Measurements from ENCODE around the gene ITPK1.

ITPK1 gene

DNA sequence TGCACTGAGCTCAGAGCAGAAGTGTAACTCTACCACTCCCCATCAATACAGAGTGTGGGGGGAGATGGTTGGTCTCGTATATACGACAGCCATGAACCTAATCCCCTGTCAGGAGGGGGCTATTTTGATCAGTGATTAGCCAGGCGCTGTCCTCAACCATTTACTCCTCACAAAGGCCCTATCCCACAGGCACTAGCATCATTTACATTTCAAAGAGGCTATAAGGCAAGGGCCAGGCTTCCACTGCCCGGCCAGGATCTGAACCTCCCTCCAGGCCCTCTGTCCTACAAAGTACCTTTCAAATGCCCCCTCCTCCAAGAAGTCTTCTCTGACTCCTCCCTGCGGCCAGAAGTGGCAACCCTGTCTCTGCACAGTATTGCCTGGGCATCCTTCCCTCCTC lies 74.7 kb downstream of the ITPK1 start:
- no peak for DNase-seq

DNA sequence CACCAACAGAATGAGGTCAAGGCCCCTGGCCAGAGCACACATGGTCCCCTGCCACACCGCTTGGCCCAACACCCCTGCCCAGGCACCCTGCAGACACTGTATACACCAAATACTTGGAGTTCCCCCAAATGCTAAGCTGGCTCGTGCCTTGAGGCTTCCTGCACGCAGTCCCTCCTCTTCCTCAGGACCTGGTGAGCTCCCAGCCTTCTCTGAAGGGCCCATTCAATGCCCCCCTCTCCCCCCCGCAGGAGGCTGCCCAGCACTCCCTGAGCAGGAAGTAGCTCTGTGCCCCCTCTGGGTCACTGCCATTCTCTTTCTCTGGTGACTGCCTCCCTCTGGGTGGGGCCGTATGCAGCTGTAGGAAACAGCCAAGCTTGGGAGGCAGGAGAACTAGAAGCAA lies 75.3 kb downstream of the ITPK1 start:
- DNase-seq = no peak

- DNase-seq = no peak
These were observed 75.9 kb downstream of the ITPK1 start for GRCh38 chr14:93039649-93040315.

DNA sequence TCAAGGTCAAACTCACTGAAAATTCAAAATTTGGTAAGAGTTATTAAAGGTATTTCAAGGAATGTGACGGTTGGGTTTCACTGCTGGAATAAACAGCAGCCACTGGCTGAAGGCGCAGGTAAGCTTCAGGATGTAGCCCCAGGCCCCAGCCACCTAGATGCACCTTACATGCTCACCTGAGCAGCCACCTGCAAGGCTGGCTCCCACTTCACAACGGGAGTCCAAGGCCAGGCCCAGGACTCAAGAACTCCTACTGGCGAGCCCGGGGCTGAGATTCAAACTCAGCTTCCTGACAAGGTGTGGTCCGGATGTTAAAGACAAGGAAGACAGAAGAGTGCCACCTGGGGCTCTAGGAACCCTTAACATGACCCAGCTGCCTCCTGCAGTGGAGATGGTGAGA lies 78.4 kb downstream of the ITPK1 start:
- DNase-seq = no peak

GRCh38 chr14:93036652-93037345 lies 78.9 kb downstream of the ITPK1 start:
- DNase-seq = no peak

- no peak for DNase-seq
These were observed 79.6 kb downstream of the ITPK1 start for GRCh38 chr14:93035917-93036651.

DNA sequence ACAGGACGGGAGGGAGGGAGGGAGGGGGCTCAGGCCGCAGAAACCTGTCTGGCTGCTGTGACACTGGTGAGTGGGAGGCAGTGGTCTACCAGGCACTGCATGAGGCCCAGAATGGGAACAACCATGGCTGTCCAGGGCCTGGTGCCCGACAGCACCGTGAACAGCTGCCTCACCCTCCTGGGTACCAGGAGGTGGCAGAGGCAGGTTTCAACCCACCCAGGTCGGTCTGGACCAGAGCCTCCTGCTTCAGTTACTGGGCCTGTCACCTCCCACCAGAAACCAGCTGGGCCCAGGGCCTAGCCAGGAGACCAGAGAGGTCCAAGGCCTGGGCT lies 80.2 kb downstream of the ITPK1 start:
- DNase-seq = no peak

- DNase-seq = no peak
These were observed 81.1 kb downstream of the ITPK1 start for GRCh38 chr14:93034671-93034994.

DNA sequence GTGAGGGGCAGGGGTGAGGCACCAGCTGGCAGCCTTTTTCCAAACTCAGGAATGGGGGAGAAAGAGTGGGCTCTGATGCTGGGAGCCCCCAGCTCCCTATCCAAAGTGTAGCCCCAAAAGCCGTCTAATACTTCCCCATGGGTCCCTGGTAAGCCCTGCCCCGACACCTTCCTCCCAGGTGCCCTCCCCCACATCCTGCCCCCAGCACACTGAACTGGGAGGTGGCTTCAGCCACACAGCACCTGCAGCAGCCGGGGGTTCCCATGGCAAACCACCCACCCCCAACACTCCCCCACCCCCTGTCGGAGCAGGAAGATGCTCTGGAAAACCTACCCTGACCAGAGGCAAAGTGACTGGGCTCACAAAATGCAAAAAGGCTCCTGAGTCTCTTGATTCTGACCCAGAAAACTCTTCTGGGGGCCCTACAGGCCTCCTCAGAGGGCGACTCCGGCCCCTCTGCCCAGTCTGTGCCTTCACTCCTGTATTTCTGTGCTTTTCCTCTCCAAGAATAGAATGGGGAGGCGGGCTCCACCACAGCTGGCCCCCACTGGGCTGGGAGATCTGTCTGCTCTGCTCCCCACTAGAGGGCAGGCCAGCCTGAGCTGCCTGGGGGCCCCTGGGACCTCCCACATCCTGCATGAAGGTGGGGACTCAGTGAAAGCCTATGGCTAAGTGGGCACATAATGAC lies 81.6 kb downstream of the ITPK1 start:
- peak; percentile 44 to 53 for DNase-seq

DNA sequence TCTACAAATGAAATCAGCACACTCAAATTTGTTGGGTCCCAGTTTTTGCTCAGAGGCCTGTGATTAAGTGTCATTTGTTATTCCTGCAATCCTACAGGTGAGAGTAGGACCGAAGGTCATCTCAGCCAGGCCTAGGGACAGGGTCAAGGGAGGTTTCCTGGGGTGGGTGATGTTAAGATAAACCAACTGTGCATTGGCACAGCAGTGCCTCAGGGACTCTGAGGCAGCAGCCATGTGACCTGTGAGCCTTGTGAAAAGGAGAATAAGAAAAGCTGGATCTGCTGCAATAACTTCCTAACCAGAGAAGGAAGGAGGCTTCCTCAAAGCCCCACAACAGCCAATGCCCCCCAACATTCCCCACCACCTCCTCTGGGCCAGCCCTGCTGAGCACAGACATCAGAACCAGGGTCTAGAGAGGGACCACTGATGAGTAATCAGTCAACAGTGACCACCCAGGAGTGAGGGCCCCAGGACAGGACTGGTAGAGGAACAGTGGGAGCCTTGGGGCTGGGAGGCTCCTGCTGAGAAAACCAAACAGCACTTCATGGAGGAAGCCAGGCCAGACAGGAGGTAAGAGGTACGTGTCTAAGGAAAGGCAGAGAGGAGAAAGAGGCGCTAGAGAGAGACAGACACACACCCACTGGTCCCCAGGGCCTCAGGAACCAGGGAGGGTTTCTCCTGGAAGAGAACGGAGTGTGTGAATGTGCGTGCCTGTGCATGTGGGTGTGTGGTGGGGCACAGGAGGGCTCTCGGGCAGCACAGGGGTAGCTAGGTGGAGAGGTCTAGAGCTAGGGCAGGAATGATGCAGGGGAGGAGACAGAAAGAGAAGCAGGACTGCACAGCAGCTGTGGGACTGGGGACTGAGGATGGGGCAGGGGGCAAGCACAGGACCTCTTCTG lies 82.4 kb downstream of the ITPK1 start:
- no peak for DNase-seq

DNA sequence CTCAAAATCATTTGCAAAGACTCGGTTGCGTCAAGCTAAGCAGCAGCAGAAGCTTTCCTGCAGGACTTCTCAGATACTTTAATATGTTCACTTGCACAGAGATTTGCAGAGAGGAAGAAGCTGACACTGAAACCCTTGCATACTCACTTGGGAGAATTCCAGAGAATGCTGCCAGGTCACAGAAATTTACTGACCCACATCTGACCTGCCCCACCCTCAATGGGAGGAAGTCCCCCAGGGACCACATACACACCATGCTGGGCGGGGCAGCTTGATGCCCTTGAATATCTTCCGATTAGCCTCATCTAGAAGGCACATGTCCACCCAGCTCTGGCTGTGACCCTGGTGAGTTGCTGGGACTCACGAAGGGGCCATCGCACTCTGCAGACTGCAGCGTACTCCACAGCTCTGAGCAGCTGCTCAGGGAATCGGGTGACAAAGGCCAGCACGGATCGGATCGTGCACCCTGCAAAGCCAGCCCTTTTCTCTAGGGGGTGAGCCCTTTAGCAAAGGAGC lies 83.2 kb downstream of the ITPK1 start:
- peak in 1 of 2 donors; percentile 28 for DNase-seq

DNA sequence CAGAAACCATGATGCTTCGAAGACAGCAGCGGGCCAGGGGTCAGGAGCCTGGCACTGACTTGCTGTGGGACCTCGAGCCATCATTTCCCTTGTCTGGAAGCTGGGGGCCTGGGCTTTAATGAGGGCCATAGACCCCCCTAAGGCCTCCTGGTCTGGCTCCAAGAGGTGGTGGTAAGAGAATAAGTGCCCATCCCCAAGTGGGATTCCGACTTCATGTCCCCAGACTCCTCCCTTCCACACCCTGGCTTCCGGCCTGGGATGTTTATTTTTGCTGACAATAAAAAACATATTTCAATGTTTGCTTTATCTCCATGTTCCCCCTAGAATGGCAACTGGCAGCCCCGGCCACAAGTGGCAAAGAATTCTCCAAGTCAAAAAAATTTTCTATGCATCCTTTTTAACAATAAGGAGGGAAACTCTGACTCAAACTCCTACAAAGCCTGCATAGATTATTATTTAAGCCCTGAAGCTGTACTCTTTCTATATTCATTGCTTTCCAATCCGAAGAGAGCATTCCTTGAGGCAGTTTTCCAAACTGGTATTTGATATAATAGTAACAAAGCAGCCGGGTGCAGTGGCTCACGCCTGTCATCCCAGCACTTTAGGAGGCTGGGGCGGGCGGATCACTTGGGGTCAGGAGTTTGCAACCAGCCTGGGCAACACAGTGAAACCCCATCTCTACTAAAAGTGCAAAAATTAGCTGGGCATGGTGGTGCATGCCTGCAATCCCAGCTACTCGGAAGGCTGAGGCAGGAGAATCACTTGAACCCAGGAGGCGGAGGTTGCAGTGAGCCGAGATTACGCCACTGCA lies 84.0 kb downstream of the ITPK1 start:
- DNase-seq = no peak

GRCh38 chr14:93030761-93031160 lies 85.0 kb downstream of the ITPK1 start:
- DNase-seq = no peak

DNA sequence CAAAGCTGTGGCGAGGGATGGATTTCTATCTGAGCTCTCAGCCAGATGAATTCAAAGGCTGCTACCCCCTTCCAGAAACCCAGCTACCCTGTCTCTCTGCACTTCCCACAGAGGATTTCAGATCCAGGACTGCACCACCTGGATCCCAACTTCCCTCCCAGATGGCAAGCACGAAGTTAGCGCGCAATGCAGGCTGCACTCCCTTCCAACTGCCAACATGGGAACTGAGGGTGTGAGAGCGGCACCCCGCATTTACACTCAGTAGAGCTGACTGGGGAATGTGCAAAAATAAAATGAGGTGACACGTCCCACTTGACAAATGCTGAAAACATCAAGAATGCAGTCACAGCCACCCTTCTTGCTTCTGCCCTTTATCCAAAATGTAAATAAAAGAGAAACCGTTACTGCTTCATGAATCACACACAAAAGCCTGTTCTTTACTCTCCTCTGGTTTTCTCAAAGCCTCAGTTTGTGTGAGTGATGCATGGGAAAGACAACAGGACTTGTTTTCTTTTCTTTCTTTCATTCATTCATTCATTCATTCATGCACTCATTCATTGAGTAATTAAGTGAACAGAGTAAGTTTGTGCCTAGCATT lies 85.7 kb downstream of the ITPK1 start:
- no peak for DNase-seq

- no peak for DNase-seq
These were observed 86.3 kb downstream of the ITPK1 start for GRCh38 chr14:93029417-93029816.

DNA sequence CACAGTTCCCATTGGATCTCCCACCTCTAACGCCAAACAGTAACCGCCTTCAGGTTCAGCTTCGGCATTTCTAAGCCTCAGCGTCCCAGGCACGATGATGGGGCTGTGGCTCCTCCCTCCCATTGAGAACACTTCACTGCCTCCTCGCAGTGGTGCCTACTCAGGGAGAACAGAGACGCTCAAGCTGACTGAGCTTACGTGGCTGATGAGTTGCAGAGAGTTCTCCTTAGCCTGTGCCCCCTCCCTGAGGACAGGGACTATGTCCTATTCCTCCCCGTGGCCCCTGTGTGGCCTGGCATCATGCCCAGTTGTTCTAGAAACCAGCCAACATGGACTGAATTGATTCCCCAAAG lies 87.0 kb downstream of the ITPK1 start:
- DNase-seq = no peak

DNA sequence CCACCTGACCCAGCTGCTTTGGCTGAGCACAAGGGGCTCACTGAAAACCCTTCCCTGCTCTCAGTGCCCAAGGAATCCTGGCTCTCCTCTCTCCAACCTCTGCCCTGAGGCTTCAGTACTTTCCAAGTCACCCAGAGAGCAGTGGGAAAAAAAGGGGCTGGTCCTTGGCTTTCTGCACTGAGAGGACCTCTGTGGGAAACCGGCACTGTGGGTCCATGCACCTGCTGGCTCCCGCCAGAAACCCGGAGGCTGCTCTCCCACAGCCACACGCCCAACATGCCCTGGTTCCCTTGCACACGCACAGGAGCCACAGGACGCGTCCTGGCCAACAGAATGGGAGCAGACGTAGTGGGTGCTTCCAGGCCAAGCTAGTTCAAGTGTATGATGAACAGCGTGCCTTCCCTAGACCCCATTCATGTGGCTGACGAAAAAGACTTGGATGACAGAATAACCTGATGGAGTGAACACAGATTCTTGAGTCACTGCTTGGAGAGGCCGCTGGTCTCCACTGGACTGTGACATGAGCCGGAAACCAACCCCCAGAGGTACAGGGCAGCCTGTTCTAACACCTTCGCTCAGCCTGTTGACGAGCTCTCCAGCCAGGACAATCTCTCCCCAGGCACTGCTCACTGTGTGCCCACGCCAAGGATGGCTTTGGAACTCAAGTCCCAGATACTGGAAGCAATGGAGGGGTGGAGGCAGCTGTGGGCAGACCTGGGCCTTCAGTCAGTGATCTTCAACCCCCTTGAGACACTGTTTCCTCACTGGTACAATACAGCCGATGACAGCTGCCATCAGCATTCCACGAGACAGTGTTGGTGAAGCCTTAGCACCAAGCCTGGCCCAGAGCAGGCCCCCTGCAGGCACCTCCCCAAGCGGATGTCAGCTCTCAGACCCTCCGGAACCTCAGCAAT lies 87.7 kb downstream of the ITPK1 start:
- no peak for DNase-seq

DNA sequence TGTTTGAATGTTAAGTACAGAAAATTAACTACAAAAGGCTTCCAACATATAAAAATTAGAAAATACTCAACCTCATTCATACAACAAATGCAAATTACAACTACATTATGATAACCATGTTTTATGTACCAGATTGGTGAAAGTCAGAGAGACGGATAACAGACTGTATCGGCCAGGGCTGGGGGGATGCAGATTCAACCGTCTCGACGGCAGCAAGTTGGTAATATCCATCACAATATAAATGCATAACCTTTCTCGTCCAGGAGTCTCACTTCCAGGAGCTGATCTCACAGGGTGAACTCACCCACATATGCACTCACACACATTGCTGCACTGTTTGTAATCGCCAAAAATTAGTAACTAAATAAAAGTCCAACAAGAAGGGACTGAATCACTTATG lies 89.4 kb downstream of the ITPK1 start:
- DNase-seq = no peak

DNA sequence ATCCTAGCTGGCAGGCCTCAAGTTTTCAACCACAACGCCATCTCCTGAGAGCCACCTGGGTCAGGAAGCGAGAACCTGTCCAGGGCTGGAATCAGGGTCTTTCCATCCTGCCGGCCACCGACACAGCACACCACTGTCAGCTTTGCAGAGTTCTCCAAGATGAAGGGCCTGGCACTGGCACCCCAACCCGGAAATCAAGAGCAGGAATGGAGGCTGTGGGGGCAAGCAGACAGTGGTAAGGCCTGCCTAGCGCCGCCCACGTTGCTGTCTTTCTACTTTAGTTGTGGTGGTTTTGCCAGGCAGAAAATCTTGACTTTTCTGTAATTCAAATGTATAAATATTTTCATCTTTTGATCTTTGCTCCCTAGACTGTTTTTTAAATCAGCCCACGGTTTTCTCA lies 90.7 kb downstream of the ITPK1 start:
- DNase-seq = no peak

DNA sequence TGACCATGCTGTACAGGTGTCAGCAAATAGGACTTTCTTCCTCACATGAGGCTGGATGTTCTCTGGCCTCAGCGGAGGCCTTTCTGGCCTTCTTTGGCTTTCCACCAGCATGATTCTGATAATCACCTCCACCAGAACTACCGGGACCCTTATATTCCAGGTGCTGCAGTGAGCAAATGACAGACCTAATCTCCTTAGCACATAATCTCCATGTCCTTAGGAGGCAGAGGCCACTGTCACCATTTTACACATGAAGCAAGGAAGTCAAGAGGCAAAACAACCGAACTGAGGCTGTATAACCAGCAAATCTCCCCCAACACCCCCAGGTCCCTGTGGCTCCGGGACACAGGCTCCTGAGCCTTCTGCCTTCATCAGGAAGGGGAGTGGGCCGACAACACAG lies 91.2 kb downstream of the ITPK1 start:
- no peak for DNase-seq
